LNCAP (cell line): Measurements from ENCODE around the gene CARM1.

Experiments
- CTCF ChIP-seq: fragments of 450-650 bp; IDR thresholded peaks from 2 replicates; pipeline ENCODE4 v1.5.1; 2017; ENCODE audit warnings: mild to moderate bottlenecking

Gene CARM1

DNA sequence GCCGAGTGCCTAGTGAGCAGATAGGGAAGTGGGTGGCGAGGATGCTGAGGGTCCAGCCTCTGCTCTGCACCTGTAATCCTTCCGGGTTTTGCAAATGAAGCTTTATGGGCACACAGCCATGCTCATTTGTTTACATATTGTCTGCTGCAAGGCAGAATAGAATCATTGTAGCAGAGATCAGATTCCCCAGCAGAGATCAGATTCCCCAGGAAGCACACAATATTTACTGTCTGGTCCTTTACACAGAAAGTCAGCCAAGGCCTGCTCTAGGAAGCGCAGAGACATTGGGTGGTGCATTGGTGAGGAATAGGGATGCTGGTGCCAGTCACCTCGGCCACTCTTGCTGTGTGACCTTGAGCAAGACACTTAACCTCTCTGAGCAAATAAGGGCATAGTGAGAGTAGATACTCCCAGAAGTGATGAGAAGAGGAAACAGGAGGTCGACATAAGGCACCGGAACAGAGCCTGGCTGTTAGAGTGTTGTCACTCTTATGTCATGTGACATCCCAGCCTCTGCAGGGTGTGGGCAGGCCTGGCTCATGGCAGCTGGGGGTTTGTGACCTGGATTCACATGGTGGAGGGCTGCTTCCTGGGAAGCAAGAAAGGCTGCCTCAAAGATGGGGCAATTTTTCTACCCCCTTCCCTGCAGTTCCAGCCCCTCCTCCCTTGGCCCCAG is 25.6 kb downstream of the CARM1 start:
- no peak for TF ChIP-seq CTCF

- no peak for TF ChIP-seq CTCF
Measured at GRCh38 chr19:10898633-10899032, 27.3 kb downstream of the CARM1 start.

GRCh38 chr19:10899151-10899653 is 27.8 kb downstream of the CARM1 start:
- no peak for TF ChIP-seq CTCF

DNA sequence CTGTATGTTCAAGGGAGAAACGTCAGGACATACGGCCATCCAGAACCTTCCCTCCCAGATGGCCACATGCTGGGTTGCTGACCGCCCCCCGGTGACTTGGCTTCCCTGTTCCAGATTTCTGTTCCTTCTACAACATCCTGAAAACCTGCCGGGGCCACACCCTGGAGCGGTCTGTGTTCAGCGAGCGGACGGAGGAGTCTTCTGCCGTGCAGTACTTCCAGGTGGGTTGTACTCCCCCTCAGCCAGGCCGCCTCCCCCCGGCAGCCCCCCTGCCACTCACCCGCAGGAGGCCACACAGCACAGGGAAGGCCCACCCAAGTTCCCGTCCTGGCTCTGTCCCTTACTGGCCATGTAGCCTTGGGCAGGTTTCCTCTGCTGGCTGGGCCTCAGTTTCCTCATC is 36.6 kb downstream of the CARM1 start:
- TF ChIP-seq CTCF, result no peak

DNA sequence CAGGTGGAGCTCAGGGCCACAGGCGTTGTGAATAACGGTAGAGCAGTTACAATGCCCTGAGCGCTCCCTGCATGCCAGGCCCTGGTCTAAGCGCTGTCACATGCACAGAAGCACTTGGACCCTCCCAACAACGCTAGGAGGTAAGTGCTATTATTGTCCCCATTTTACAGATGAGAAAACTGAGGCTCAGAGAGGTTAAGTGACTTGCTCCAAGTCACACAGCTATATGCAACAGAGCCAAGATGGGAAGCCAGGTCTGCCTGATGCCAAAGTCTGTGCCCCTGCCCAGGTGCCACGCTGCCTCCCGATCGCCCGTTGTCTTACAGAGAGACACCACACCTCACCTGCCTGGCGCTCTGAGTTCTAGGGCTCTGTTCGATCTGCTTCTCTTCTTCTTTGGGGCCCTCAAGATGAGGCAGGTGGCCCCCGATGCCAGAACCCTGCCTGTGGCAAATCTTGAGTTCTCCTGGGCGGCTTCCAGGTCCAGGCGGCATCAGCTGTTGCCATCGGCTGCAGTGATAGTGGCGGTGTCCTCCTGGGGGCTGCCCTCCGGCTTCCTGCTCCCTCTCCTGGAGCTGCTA is 37.1 kb downstream of the CARM1 start:
- no peak for TF ChIP-seq CTCF

DNA sequence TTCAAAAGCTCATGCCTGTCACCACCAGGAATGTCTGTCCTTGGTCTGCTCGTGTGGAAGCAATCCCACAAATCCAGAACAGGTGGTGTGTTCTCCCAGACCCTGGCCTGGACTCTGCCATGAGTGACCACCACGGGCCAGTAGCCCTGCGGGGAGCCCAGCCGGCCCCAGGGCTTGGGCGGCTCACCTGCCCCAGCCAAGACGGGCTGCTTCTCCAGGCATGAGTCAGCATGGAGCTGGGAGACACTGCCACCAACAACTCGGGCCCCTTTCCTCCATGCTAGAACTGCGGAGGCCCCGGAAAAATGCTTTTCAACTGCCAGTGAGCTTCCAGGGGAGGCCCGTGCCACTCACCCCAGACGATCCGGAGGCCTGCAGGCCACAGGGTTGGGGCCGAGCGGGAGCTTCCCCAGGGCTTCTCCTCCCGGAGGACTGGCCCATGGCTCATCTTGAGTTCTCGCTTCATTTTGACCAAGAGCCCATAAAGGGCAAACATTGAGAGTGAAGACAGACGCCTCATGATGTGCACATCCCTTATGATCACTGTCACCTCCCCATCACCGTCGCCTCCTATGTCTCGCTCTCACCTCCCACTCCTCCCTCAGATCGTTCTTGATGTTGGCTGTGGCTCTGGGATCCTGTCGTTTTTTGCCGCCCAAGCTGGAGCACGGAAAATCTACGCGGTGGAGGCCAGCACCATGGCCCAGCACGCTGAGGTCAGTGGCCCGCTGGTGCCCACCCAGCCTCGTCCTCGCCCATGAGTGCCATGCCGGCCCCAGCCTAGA is 40.4 kb downstream of the CARM1 start:
- no peak for TF ChIP-seq CTCF

DNA sequence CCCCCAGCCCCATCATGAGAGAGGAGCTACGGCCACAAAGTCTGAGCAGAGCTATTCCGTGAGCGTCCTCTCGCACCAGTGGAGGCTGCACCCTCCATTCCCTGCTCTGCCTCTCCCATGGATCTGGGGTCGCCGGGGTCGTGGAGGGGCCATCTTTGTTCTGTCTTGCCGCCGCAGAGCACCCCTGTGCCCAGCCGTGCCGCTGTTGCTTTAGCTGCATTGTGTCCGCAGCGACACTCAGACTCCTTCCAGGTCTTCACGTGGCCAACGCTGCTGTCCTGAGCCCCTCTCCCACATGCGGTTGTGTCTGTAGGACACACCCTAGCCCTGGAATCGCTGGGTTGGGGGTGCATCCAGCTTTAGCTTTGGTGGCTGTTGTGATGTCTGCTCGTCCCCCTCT is 41.3 kb downstream of the CARM1 start:
- TF ChIP-seq CTCF, result no peak
